ENCODE measurements around the gene IL5RA. TPM values are rescaled to one million over a fixed set of nuclear protein-coding genes. Genes with fewer than 3 reads are reported as not detected.
A peak's percentile ranks its signal among the peaks of the same experiment; 100 is the strongest.

The IL5RA gene
- total RNA-seq (1 to 10 TPM in 1 of 9 donors, under 1 TPM in 3, not detected in 5; 0.13 to 1.0 (median 0.40) TPM), polyA plus RNA-seq (under 1 TPM; 0.03 to 0.11 TPM)
- long read RNA-seq, donor 1, result 0 reads
- long read RNA-seq, donor 2, result 0 reads
- long read RNA-seq, donor 3, result 0 reads

GRCh38 chr3:3110299-3110630, at the start of gene IL5RA:
IL5RA (minus strand) TSS chr3:3110374; CDS start chr3:3104984, 5,390 bp downstream.
- Histone ChIP-seq H3K9me3 (no peaks in the 10 kb centered on the region), H3K4me3 (peak within 1 kb of the TSS in 8 of 12 donors; percentile 0 to 33 (median 19)), H3K36me3 (no peaks in the 10 kb centered on the region), H3K27ac (peak within 1 kb of the TSS in 1 of 12 donors; percentile 5), H3K4me1 (peaks cover 0 to 9% (median 0%) of the 10 kb centered on the region in 12 donors), H3K27me3 (peaks cover 0 to 6% (median 0%) of the 10 kb centered on the region in 9 donors)
- TF ChIP-seq CTCF (IDR thresholded peaks at IDR 0.05), result no peak
- no peak for TF ChIP-seq POLR2A (IDR thresholded peaks at IDR 0.05)
- DNase-seq (no peak), ATAC-seq (peak in 2 of 4 donors; percentile 31 to 57)
- 23 to 30% (median 28%) methylated on average over 4 of the region's 4 CpGs for WGBS, 4 donors
- intact Hi-C loops (cut with DNase I), result no loop called here

GRCh38 chr3:3157484-3157883, 47.3 kb upstream of the IL5RA start:
- Histone ChIP-seq H3K4me3 (no peak overlapping the region), H3K9me3 (no peaks in the 10 kb centered on the region), H3K27ac (no peak overlapping the region), H3K4me1 (peaks cover 0 to 20% (median 8%) of the 10 kb centered on the region in 12 donors), H3K27me3 (no peaks in the 10 kb centered on the region), H3K36me3 (peaks cover 3 to 100% (median 91%) of the 10 kb centered on the region in 9 donors)
- TF ChIP-seq CTCF (IDR thresholded peaks at IDR 0.05) (no peak), POLR2A (IDR thresholded peaks at IDR 0.05) (no peak)
- no peak for ATAC-seq
- intact Hi-C loops (cut with DNase I), result no loop called here
- WGBS, 4 donors, result 80 to 84% (median 83%) methylated on average over 8 of the region's 8 CpGs
- DNase-seq, result no peak

GRCh38 chr3:3154879-3155610, 44.9 kb upstream of the IL5RA start:
- Histone ChIP-seq H3K27me3 (no peaks in the 10 kb centered on the region), H3K36me3 (peaks cover 3 to 100% (median 99%) of the 10 kb centered on the region in 9 donors), H3K9me3 (no peaks in the 10 kb centered on the region), H3K4me3 (no peak overlapping the region), H3K27ac (peak overlapping the region in 3 of 12 donors; percentile 15 to 32 (median 22)), H3K4me1 (peaks cover 0 to 16% (median 6%) of the 10 kb centered on the region in 12 donors)
- DNase-seq (no peak), ATAC-seq (no peak)
- TF ChIP-seq POLR2A (IDR thresholded peaks at IDR 0.05) (no peak), CTCF (IDR thresholded peaks at IDR 0.05) (no peak)
- WGBS, 4 donors, result 87 to 93% (median 89%) methylated on average over 5 of the region's 5 CpGs
- intact Hi-C loops (cut with DNase I), result no loop called here

GRCh38 chr3:3151513-3151912, 41.3 kb upstream of the IL5RA start:
- no peaks in the 10 kb centered on the region for H3K9me3 ChIP-seq
- H3K27me3 ChIP-seq, result no peaks in the 10 kb centered on the region
- intact Hi-C loops (cut with DNase I), result no loop called here
- peaks cover 3 to 100% (median 99%) of the 10 kb centered on the region in 9 donors for H3K36me3 ChIP-seq
- no peak for DNase-seq
- TF ChIP-seq CTCF (IDR thresholded peaks at IDR 0.05) (no peak), POLR2A (IDR thresholded peaks at IDR 0.05) (no peak)
- no peak overlapping the region for H3K4me3 ChIP-seq
- ATAC-seq, result no peak
- no peak overlapping the region for H3K27ac ChIP-seq
- WGBS, 4 donors, result 27 to 45% (median 39%) methylated on average over 1 of the region's 1 CpG
- H3K4me1 ChIP-seq, result peaks cover 0 to 16% (median 6%) of the 10 kb centered on the region in 12 donors
